Nephron (organoid): ENCODE measurements around the gene RTN4RL2.

ENCODE experiments used
- H3K27ac Mint-ChIP-seq, 3 experiments: 2 replicates each; pipeline ENCODE4 v1.8.0; 2020; ENCODE audit warnings: mixed read lengths in 3 of 3, mild to moderate bottlenecking in 2 of 3, moderate library complexity in 1 of 3
- H3K27me3 Mint-ChIP-seq: 2 replicates; pipeline ENCODE4 v1.8.0; 2021; ENCODE audit warnings: low read depth, mild to moderate bottlenecking, moderate library complexity, mixed read lengths
- H3K36me3 Mint-ChIP-seq: 2 replicates; pipeline ENCODE4 v1.8.0; 2020; ENCODE audit warnings: low read depth, mixed read lengths
- H3K4me1 Mint-ChIP-seq: 2 replicates; pipeline ENCODE4 v1.8.0; 2020; ENCODE audit warnings: mixed read lengths
- H3K4me3 Mint-ChIP-seq, 3 experiments: 2 replicates each; pipeline ENCODE4 v1.8.0; 2020; ENCODE audit warnings: mild to moderate bottlenecking in 3 of 3, mixed read lengths in 3 of 3, moderate library complexity in 2 of 3
- H3K9me3 Mint-ChIP-seq: 2 replicates; pipeline ENCODE4 v1.8.0; 2020; ENCODE audit warnings: mixed read lengths
- TF ChIP-seq, protein P1 (sequence below), 3 experiments: fragments of 200-600 bp; sonication (generic); IDR thresholded peaks; one replicate each; pipeline ENCODE4 v1.5.0; 2021; ENCODE audit warnings: antibody characterized with exemption in 3 of 3; ENCODE audit not compliant: unreplicated experiment in 3 of 3

RTN4RL2 gene

DNA sequence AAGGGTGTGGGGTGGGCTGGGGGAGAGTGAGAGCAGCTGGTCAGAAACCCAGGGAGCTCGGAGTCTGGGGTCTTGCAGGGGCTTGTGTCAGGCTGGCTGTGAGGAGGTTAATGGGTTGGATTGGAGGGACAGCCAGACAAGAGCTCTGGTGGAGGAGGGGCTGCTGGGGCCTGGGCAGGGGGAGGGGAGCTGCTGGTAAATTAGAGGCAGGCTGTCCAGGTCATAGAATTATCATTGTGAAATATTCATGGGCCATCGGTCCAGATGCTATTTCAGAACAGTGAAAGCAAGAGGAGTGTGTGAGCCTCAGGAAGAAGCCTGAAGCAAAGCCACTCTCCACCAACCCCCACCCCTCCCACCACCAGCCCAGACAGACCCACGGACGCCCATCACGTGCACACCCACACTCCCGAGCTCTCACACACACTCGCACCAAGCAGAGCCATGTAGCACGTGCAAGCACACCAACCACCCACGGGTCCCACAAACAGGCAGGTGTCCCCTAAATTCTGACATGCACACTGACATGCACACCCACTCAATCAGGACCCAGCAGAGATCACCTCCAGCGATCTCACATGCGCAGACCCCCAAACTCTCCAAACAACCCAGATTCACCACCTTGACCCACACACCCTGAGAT is 18.8 kb downstream of the RTN4RL2 start:
- Mint-ChIP-seq H3K9me3 (no peaks in the 10 kb centered on the region), H3K4me3 (peak overlapping the region in 2 of 3 experiments; percentile 5 to 10), H3K4me1 (peaks cover 5% of the 10 kb centered on the region), H3K36me3 (no peaks in the 10 kb centered on the region), H3K27ac (no peak overlapping the region), H3K27me3 (peaks cover 82% of the 10 kb centered on the region)
- TF ChIP-seq, protein P1, sequence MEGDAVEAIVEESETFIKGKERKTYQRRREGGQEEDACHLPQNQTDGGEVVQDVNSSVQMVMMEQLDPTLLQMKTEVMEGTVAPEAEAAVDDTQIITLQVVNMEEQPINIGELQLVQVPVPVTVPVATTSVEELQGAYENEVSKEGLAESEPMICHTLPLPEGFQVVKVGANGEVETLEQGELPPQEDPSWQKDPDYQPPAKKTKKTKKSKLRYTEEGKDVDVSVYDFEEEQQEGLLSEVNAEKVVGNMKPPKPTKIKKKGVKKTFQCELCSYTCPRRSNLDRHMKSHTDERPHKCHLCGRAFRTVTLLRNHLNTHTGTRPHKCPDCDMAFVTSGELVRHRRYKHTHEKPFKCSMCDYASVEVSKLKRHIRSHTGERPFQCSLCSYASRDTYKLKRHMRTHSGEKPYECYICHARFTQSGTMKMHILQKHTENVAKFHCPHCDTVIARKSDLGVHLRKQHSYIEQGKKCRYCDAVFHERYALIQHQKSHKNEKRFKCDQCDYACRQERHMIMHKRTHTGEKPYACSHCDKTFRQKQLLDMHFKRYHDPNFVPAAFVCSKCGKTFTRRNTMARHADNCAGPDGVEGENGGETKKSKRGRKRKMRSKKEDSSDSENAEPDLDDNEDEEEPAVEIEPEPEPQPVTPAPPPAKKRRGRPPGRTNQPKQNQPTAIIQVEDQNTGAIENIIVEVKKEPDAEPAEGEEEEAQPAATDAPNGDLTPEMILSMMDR (IDR thresholded peaks at IDR 0.05; ENCODE audit: unreplicated experiment in 3 of 3), result no peak

DNA sequence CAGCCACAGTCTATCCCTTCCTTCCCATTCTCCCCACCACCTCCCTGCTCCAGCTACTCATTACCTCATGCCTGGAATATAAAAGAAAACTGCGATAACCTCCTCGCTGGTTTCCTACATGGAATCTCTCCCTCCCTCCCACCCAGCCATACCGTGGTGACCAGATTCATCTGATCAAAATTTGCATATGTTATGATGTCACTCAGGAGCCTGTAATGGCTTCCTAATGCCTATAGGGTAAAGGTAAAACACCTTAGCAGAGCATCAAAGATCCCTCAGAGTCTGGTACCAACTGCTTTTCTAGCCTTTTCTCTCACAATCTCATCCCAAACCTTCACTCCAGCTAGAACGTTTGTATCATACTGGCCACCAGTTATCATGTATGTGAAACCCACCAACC is 19.6 kb downstream of the RTN4RL2 start:
- Mint-ChIP-seq H3K4me3 (peak overlapping the region in 1 of 3 experiments; percentile 3), H3K4me1 (peaks cover 5% of the 10 kb centered on the region), H3K9me3 (no peaks in the 10 kb centered on the region), H3K36me3 (no peaks in the 10 kb centered on the region), H3K27ac (no peak overlapping the region), H3K27me3 (peaks cover 78% of the 10 kb centered on the region)
- TF ChIP-seq, protein P1 (IDR thresholded peaks at IDR 0.05; ENCODE audit: unreplicated experiment in 3 of 3), result no peak

DNA sequence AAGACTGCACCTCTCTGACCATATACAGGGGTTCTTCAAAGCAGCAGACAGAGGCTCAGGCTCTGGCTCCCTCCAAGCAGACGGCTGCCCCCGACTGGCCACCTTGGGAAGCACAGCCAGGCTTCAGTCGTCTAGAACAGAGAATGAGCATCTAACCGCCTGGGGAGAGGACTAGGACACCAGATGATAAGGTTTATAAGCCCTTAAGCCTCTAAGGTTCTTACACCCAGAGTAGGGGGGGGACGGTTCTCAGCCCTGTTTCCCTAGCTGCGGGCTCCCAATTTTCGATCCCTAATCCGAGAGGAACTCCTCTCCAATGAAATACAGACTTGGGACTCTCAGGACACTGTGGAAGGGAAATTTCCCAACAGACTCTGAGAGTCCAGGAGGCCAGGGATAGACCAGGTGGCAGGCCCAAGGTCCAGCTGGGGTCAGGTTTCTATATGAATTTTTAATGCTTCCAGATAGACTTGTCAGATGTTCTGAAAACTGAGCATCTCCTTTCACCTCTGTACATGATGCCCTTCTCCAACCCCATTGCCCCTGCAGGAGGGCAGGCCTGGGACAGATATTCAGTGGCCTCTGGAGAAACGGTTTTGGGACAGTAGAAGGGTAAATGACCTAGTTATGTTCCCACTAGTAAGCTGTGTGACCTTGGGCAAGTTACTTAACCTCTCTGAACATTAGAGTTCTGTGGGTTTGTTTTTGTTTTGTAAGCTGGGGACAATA is 20.2 kb downstream of the RTN4RL2 start:
- H3K27me3 Mint-ChIP-seq, result peaks cover 73% of the 10 kb centered on the region
- H3K27ac Mint-ChIP-seq, result no peak overlapping the region
- no peaks in the 10 kb centered on the region for H3K36me3 Mint-ChIP-seq
- peak overlapping the region; percentile 3 to 24 (median 12) for H3K4me3 Mint-ChIP-seq
- TF ChIP-seq, protein P1 (IDR thresholded peaks at IDR 0.05; ENCODE audit: unreplicated experiment in 3 of 3), result peak; percentile 58 to 68 (median 61)
- peaks cover 5% of the 10 kb centered on the region for H3K4me1 Mint-ChIP-seq
- H3K9me3 Mint-ChIP-seq, result no peaks in the 10 kb centered on the region

DNA sequence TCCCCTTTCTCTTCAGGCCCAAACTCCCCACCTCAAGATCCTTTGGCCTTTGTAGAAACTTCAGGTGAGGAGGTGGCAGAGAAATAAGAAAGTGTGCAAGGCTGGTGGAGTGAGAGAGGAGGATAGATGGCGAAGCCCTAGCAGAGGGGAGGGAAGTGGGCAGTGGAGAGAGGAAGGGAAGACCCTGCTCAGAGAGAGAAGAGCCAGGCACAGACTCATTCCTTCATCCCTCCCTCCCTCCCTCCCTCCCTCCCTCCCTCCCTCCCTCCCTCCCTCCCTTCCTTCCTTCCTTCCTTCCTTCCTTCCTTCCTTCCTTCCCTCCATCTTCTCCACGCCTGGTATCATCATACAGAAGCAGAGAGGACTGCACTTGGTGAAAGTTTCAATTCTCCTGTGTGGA is 21.0 kb downstream of the RTN4RL2 start:
- peak overlapping the region; percentile 73 to 78 (median 75) for H3K4me3 Mint-ChIP-seq
- TF ChIP-seq, protein P1 (IDR thresholded peaks at IDR 0.05; ENCODE audit: unreplicated experiment in 3 of 3), result no peak
- H3K9me3 Mint-ChIP-seq, result no peaks in the 10 kb centered on the region
- no peak overlapping the region for H3K27ac Mint-ChIP-seq
- no peaks in the 10 kb centered on the region for H3K36me3 Mint-ChIP-seq
- H3K4me1 Mint-ChIP-seq, result peaks cover 5% of the 10 kb centered on the region
- H3K27me3 Mint-ChIP-seq, result peaks cover 67% of the 10 kb centered on the region

DNA sequence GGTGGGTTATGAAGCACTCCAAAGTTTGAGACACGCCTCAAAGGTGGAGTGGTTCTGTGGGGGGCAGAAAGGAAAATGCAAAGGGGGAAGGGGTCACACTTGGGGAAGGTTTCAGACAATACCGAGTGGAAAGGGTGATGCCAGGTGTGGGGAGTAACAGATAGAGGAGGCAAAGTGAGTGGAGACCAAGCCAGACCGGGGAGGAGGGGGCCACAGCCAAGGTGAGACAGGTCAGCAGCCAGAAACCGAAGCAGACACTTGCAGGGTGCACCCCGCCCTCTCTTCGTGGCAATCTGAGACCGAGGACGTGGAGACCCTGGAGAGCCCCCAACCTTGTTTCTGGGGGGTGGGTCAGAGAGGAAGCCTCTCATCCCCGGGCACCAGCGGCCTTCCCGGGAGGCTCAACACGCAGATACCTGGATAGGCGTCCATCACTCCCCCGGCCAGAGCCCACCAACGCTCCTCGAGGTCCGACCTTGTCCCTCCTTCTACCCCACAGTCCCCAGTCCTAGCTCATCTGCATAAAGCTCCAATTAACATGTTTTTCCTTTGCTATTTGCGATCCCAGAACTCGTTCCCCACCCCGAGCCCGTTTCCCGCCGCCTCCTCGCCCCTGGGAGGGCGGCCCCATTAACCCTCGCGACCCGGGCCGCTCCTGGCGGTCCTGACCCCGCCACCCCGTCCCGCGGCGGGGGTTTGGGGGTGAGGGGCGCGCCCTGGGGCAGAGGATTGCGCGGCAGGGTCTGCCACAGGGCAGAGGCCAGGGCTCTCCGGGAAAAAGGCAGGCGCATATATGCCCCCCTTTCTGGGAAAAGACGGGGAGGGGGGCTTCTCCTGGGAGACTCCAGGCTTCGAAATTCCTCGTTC is 21.8 kb downstream of the RTN4RL2 start:
- no peaks in the 10 kb centered on the region for H3K36me3 Mint-ChIP-seq
- peaks cover 62% of the 10 kb centered on the region for H3K27me3 Mint-ChIP-seq
- no peaks in the 10 kb centered on the region for H3K9me3 Mint-ChIP-seq
- H3K4me3 Mint-ChIP-seq, result peak overlapping the region; percentile 73 to 79 (median 75)
- peaks cover 5% of the 10 kb centered on the region for H3K4me1 Mint-ChIP-seq
- TF ChIP-seq, protein P1 (IDR thresholded peaks at IDR 0.05; ENCODE audit: unreplicated experiment in 3 of 3), result no peak
- H3K27ac Mint-ChIP-seq, result no peak overlapping the region
